Lower leg skin (tissue), 4 donors: ENCODE data around the gene PRMT2. TPM values are rescaled to one million over a fixed set of nuclear protein-coding genes. Genes with fewer than 3 reads are reported as not detected.
"Not testable (repeated sequence)": the region's sequence is repeated elsewhere in the genome, so short reads cannot be mapped to it uniquely, and the experiment has no call there.

Experiments
- DNase-seq, 2 donors: peaks; one replicate each; pipeline ENCODE4 v3.0.0-alpha.2; 2019; ENCODE audit warnings: low spot score in 2 of 2
- H3K4me3 ChIP-seq: fragments of 200-600 bp; sonication (generic); 2 replicates; pipeline ENCODE4 v1.5.1; 2017; ENCODE audit warnings: mild to moderate bottlenecking, low read depth; ENCODE audit not compliant: poor library complexity, severe bottlenecking
- POLR2A ChIP-seq, 2 donors: fragments of 450-650 bp; IDR thresholded peaks; one replicate each; pipeline ENCODE4 v1.6.1; 2016 to 2017; ENCODE audit warnings: antibody characterized with exemption in 2 of 2, mild to moderate bottlenecking in 1 of 2, moderate library complexity in 1 of 2
- WGBS, 2 donors: methylation state at CpG; one replicate each; pipeline ENCODE4 v1.1.5; 2018; 5-methylcytosine and 5-hydroxymethylcytosine counted together
- intact Hi-C: fragments of 100-400 bp; cut with DNase I; formaldehyde crosslinking; loops from one replicate; pipeline ENCODE4 v1.15.0; 2023; ENCODE audit warnings: low total_unique reads
- total RNA-seq, 4 donors: library from RNA; depleted of rRNA; stranded (reverse); fragments of >200 nt; gene quantifications; one replicate each; pipeline ENCODE4 v1.1.0, GENCODE V29; 2016
- TF ChIP-seq, protein P1 (sequence below), 3 donors: fragments of 450-650 bp; IDR thresholded peaks; one replicate each; pipeline ENCODE4 v1.5.1; 2016; ENCODE audit warnings: antibody characterized with exemption in 3 of 3, mild to moderate bottlenecking in 3 of 3, moderate library complexity in 2 of 3

Gene PRMT2
- total RNA-seq, 4 donors from 2014 or later: 88.0 to 115 (median 95.2) TPM

DNA sequence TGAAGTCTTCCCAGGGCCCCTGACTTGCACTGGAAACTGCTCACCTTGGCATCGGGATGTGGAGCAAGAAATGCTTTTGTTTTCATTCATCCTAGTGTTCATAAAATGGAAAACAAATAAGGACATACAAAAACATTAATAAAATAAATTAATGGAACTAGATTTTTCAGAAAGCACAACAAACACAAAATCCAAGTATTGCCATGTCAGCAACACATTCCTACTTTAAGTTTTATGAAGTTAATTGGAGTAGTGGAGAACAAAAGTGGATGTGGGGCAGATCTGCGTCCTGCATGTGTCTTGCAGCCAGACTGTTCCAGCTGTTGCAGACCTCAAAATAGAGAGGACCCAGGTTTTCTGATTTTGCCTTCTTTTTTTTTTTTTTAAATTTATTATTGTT is 32.9 kb downstream of the PRMT2 start:
- no peak for TF ChIP-seq POLR2A (IDR thresholded peaks at IDR 0.05)
- TF ChIP-seq, protein P1, sequence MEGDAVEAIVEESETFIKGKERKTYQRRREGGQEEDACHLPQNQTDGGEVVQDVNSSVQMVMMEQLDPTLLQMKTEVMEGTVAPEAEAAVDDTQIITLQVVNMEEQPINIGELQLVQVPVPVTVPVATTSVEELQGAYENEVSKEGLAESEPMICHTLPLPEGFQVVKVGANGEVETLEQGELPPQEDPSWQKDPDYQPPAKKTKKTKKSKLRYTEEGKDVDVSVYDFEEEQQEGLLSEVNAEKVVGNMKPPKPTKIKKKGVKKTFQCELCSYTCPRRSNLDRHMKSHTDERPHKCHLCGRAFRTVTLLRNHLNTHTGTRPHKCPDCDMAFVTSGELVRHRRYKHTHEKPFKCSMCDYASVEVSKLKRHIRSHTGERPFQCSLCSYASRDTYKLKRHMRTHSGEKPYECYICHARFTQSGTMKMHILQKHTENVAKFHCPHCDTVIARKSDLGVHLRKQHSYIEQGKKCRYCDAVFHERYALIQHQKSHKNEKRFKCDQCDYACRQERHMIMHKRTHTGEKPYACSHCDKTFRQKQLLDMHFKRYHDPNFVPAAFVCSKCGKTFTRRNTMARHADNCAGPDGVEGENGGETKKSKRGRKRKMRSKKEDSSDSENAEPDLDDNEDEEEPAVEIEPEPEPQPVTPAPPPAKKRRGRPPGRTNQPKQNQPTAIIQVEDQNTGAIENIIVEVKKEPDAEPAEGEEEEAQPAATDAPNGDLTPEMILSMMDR (IDR thresholded peaks at IDR 0.05): no peak
- no peak for DNase-seq
- no peak overlapping the region for H3K4me3 ChIP-seq
- 49 to 51% methylated on average over 2 of the region's 2 CpGs for WGBS, 2 donors
- intact Hi-C loops: no loop called here

DNA sequence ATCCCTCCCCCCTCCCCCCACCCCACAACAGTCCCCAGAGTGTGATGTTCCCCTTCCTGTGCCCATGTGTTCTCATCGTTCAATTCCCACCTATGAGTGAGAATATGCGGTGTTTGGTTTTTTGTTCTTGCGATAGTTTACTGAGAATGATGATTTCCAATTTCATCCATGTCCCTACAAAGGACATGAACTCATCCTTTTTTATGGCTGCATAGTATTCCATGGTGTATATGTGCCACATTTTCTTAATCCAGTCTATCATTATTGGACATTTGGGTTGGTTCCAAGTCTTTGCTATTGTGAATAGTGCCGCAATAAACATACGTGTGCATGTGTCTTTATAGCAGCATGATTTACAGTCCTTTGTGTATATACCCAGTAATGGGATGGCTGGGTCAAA is 33.4 kb downstream of the PRMT2 start:
- DNase-seq, H3K4me3 ChIP-seq, intact Hi-C loops: not testable (repeated sequence)
- 99 to 100% methylated on average over 2 to 5 of the region's 5 CpGs for WGBS, 2 donors

DNA sequence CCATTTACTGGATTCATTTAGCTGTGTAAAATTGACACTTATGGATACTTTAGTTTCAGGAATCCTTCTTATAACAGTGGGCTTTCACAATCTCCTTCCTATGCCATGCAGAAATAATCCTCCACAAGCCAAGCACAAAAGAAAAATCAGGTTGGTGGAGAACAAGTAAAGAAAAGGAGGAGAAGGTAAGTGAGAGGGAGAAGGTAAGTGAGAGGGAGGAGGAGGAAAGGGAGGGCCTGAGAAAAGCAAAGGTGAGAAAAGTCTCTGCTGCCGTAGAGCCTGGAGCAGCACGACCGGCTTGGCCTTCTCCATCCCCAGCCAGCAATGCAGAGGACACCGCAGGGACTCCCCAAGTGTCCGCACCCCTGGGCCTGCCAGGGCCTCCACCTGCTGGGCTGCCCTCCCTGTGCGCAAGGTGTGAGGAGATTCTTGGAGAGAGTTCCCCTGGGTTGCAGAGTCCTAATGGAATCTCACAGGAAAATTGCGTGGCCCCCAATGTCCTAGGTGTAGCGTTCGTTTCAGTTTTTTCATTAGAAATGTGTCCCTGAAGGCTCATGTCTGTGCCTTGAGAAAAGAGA is 39.0 kb downstream of the PRMT2 start:
- DNase-seq: no peak
- WGBS, 2 donors: 88 to 89% methylated on average over 9 of the region's 9 CpGs
- TF ChIP-seq POLR2A (IDR thresholded peaks at IDR 0.05): no peak
- TF ChIP-seq, protein P1 (IDR thresholded peaks at IDR 0.05): no peak
- H3K4me3 ChIP-seq: no peak overlapping the region
- intact Hi-C loops: no loop called here

DNA sequence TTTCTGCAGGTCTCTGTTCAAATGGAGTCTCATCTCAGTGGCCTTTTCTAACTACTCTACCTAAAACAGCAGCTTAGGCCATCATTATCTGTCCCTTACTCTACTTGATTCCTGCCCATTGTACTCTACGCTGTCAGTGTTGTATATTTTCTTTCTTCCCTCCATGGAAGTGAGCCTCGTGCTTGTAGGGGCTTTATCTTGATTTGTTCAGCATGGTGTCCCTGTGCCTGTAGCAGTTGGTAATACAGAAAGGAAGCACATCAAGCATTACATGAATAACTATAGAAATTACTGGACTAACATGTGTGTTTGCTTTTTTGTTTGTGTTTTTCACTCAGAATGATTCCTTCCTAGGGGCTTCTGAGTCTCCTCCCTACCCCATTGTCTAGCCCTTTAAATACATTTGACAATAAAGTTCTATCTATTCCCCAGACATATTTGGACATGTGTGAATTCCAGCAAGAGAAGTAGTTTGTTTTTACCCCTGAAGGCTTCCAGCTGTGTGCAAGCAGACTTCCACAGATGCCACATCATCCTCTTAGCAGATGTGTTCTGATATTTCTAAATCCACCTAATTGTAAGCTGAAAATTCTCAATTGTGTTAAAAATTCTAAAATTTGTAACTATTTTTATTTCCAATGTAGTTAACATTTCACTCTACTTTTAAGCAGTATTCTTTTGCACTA is 40.3 kb downstream of the PRMT2 start:
- no peak for TF ChIP-seq POLR2A (IDR thresholded peaks at IDR 0.05)
- TF ChIP-seq, protein P1 (IDR thresholded peaks at IDR 0.05): no peak
- DNase-seq: no peak
- H3K4me3 ChIP-seq: no peak overlapping the region
- 41 to 48% methylated on average over 2 of the region's 2 CpGs for WGBS, 2 donors
- intact Hi-C loops: no loop called here

DNA sequence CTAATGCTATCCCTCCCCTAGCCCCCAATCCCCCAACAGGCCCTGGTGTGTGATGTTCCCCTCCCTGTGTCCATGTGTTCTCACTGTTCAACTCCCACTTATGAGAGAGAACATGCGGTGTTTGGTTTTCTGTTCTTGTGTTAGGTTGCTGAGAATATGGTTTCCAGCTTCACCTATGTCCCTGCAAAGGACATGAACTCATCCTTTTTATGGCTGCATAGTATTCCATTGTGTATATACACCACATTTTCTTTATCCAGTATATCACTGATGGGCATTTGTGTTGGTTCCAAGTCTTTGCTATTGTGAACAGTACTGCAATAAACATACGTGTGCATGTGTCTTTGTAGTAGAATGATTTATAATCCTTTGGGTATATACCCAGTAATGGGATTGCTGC is 41.1 kb downstream of the PRMT2 start:
- DNase-seq, intact Hi-C loops, H3K4me3 ChIP-seq: not testable (repeated sequence)
- 95% methylated on average over 2 of the region's 2 CpGs for WGBS, 2 donors

DNA sequence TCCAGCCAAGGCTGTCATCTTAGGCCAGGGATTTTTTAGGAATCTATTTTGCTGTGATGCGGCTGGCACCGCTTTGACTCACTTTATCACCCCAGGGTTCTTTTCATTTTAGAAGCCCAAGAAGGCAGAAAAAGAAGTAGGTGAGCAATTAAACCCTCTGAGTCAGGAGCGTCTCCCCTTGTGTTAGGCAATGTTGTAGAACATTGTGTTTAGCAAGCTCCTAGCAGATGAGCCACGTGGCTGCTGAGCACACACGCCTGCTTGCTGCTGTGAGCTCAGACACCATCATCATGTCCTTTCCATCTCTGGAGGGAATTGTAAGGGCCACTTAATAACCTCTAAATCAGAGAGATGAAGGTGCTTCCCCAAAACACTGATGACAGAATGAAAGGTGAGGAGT is 46.1 kb downstream of the PRMT2 start:
- H3K4me3 ChIP-seq, intact Hi-C loops, DNase-seq: not testable (repeated sequence)
- 28 to 38% methylated on average over 5 of the region's 5 CpGs for WGBS, 2 donors

DNA sequence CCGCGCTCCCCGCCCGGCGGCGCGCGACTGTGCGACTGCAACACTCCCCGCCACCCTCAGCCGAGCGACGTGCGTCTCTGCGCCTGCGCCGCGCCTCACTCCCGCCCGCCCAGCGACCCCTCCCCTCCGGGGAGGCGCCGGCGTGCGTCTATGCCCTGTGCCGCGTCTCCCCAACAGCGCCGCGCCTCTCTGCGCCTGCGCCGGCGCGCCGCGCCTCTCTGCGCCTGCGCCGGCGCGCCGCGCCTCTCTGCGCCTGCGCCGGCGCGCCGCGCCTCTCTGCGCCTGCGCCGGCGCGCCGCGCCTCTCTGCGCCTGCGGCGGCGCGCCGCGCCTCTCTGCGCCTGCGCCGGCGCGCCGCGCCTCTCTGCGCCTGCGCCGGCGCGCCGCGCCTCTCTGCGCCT is 63.2 kb downstream of the PRMT2 start:
- DNase-seq, intact Hi-C loops, H3K4me3 ChIP-seq: not testable (repeated sequence)
- 85% methylated on average over 24 of the region's 81 CpGs; no CpG with 5 or more reads in 1 of the 2 donors for WGBS, 2 donors

DNA sequence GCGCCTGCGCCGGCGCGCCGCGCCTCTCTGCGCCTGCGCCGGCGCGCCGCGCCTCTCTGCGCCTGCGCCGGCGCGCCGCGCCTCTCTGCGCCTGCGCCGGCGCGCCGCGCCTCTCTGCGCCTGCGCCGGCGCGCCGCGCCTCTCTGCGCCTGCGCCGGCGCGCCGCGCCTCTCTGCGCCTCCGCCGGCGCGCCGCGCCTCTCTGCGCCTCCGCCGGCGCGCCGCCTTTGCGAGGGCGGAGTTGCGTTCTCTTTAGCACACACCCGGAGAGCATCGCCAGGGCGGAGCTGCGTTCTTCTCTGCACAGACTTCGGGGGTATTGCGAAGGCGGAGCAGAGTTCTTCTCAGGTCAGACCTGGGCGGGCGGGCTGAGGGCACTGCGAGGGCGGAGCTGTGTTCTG is 63.6 kb downstream of the PRMT2 start:
- intact Hi-C loops, DNase-seq, H3K4me3 ChIP-seq: not testable (repeated sequence)
- 75% methylated on average over 31 of the region's 69 CpGs; no CpG with 5 or more reads in 1 of the 2 donors for WGBS, 2 donors

Other genes starting within 250 kb of the PRMT2 start
- gene DIP2A, start 176.8 kb upstream of the PRMT2 start, total RNA-seq: 10 to 100 TPM; 37.3 to 77.8 (median 38.5) TPM
- gene S100B, start 30.6 kb upstream of the PRMT2 start, total RNA-seq: 10 to 100 TPM in 3 of 4 donors, 1 to 10 TPM in 1; 5.4 to 18.3 (median 13.7) TPM